HepG2 (cell line): ENCODE results near the gene RIMKLB. TPM values are rescaled to one million over a fixed set of nuclear protein-coding genes. Genes with fewer than 3 reads are reported as not detected.

Experiments
- ATAC-seq: fragments of 200-7000 bp; cut with Tn5 transposase; 3 replicates; pipeline ENCODE4 v1.9.1; 2020; ENCODE audit warnings: mild to moderate bottlenecking, moderate library complexity
- BruUV-seq: library from RNA; stranded (reverse); fragments of 400-500 nt; replicated peaks from 2 replicates; lab custom pipeline; 2021; lab: Mats Ljungman, UMichigan
- CTCF ChIA-PET: fragments of 300-600 bp; formaldehyde crosslinking; extraction: SDS; loops from one replicate; lab custom pipeline; 2021; ENCODE audit warnings: low total read pairs, inconsistent platforms, low intra/inter-chr PET ratio; lab: Yijun Ruan, JAX
- POLR2A ChIA-PET: fragments of 350-600 bp; sonication (Branson Sonifier 250); formaldehyde crosslinking; loops from one replicate; lab custom pipeline; 2020; ENCODE audit warnings: antibody characterized with exemption, inconsistent platforms; lab: Yijun Ruan, JAX
- DNase-seq: peaks from one replicate; pipeline ENCODE4 v3.0.0-alpha.2; 2015; ENCODE audit warnings: low spot score
- FAIRE-seq: peaks from 3 replicates; lab custom pipeline; 2011; peaks lifted over from hg19 to GRCh38; lab: Jason Lieb, UNC
- H2AFZ ChIP-seq: one replicate; pipeline ENCODE4 v1.6.1; 2011; ENCODE audit warnings: low read length, inconsistent platforms
- H3K27ac ChIP-seq: fragments of 300-600 bp; 3 replicates; pipeline ENCODE4 v1.8.0; 2011; ENCODE audit warnings: mixed run types, mild to moderate bottlenecking, mixed read lengths, low read length, inconsistent platforms; ENCODE audit not compliant: insufficient read depth; ENCODE audit errors: extremely low read length
- H3K27me3 ChIP-seq, 2 experiments: fragments of 200-600 bp in 1 of 2; 2 replicates in 1 of 2; 3 replicates in 1 of 2; pipeline versions ENCODE4 v1.6.0 to v1.8.0; 2011; ENCODE audit warnings: low read length in 2 of 2, mild to moderate bottlenecking in 2 of 2, moderate library complexity in 2 of 2, inconsistent platforms in 1 of 2; ENCODE audit not compliant: insufficient read depth in 2 of 2, control insufficient read depth in 1 of 2
- H3K36me3 ChIP-seq, 2 experiments: fragments of 200-600 bp in 1 of 2; replicated peaks in 1 of 2; 2 replicates in 1 of 2; 3 replicates in 1 of 2; pipeline versions ENCODE4 v1.5.1 to v1.8.0; 2011; ENCODE audit warnings: low read length in 2 of 2, inconsistent platforms in 1 of 2; ENCODE audit not compliant: insufficient read depth in 2 of 2, control insufficient read depth in 1 of 2
- H3K4me1 ChIP-seq: 2 replicates; pipeline ENCODE4 v1.5.1; 2012; ENCODE audit warnings: low read length, inconsistent platforms; ENCODE audit not compliant: insufficient read depth
- H3K4me2 ChIP-seq: 2 replicates; pipeline ENCODE4 v1.6.0; 2011; ENCODE audit warnings: low read depth, low read length, inconsistent platforms
- H3K4me3 ChIP-seq, 3 experiments: fragments of 200-600 bp in 1 of 3; sonication (generic), shearing (Covaris generic) in 1 of 3; replicated peaks in 1 of 3; 2 replicates each; pipeline ENCODE4 v1.5.1; 2011 to 2016; ENCODE audit warnings: low read length in 3 of 3, inconsistent platforms in 2 of 3, low read depth in 2 of 3, mild to moderate bottlenecking in 2 of 3, control low read depth in 1 of 3, mixed read lengths in 1 of 3; ENCODE audit not compliant: insufficient read depth in 1 of 3
- H3K79me2 ChIP-seq: one replicate; pipeline ENCODE4 v1.6.1; 2011; ENCODE audit warnings: low read length, inconsistent platforms; ENCODE audit not compliant: insufficient read depth
- H3K9ac ChIP-seq: 2 replicates; pipeline ENCODE4 v1.6.0; 2011; ENCODE audit warnings: mild to moderate bottlenecking, low read depth, low read length, inconsistent platforms; ENCODE audit not compliant: insufficient read depth
- H3K9me3 ChIP-seq: 2 replicates; pipeline ENCODE4 v1.5.1; 2012; ENCODE audit warnings: mild to moderate bottlenecking, low read length
- H4K20me1 ChIP-seq: 2 replicates; pipeline ENCODE4 v1.6.0; 2011; ENCODE audit warnings: inconsistent platforms, mild to moderate bottlenecking, low read length, moderate library complexity; ENCODE audit not compliant: insufficient read depth
- HNRNPLL ChIP-seq: fragments of 200-400 bp; formaldehyde crosslinking; IDR thresholded peaks from 2 replicates; pipeline ENCODE4 v1.6.1; 2017; ENCODE audit warnings: mild to moderate bottlenecking, low read depth, low read length; ENCODE audit not compliant: poor library complexity, severe bottlenecking
- HOXA3 ChIP-seq: sonication (generic); formaldehyde crosslinking; IDR thresholded peaks from 2 replicates; pipeline ENCODE4 v1.5.0; 2020; ENCODE audit warnings: missing genetic modification reagents
- IRX3 ChIP-seq: sonication (generic); formaldehyde crosslinking; IDR thresholded peaks from 2 replicates; pipeline ENCODE4 v1.8.1; 2023; ENCODE audit warnings: mild to moderate bottlenecking, low read depth, missing genetic modification reagents, borderline replicate concordance
- JARID2 ChIP-seq: sonication (generic); formaldehyde crosslinking; IDR thresholded peaks from 2 replicates; pipeline ENCODE4 v1.8.1; 2023; ENCODE audit warnings: missing genetic modification reagents, inconsistent platforms; ENCODE audit not compliant: insufficient replicate concordance
- KMT2B ChIP-seq: IDR thresholded peaks from 2 replicates; pipeline ENCODE4 v1.6.1; 2016; ENCODE audit warnings: missing genetic modification reagents, missing compliant biosample characterization
- NR2F2 ChIP-seq: IDR thresholded peaks from 2 replicates; pipeline ENCODE4 v1.6.1; 2012; ENCODE audit warnings: low read depth, inconsistent platforms, borderline replicate concordance
- NR3C1 ChIP-seq: sonication (generic); formaldehyde crosslinking; IDR thresholded peaks from 2 replicates; pipeline ENCODE4 v1.4.0; 2020; ENCODE audit warnings: missing genetic modification reagents
- RBM39 ChIP-seq: fragments of 200-400 bp; formaldehyde crosslinking; IDR thresholded peaks from one replicate; pipeline ENCODE4 v1.6.1; 2018; ENCODE audit warnings: antibody characterized with exemption, mild to moderate bottlenecking, low read depth, low read length; ENCODE audit not compliant: poor library complexity, severe bottlenecking
- ZNF234 ChIP-seq: sonication (generic); formaldehyde crosslinking; conservative IDR thresholded peaks from 2 replicates; pipeline ENCODE4 v1.5.1; 2020; ENCODE audit warnings: mild to moderate bottlenecking, missing genetic modification reagents
- ZNF24 ChIP-seq: fragments of 450-650 bp; IDR thresholded peaks from 2 replicates; pipeline ENCODE4 v1.6.1; 2017; ENCODE audit warnings: antibody characterized with exemption, mild to moderate bottlenecking
- ZNF282 ChIP-seq: fragments of 450-650 bp; IDR thresholded peaks from 2 replicates; pipeline ENCODE4 v1.6.1; 2018; ENCODE audit not compliant: partially characterized antibody
- ZNF556 ChIP-seq: sonication (generic); formaldehyde crosslinking; IDR thresholded peaks from 2 replicates; pipeline ENCODE4 v1.4.0; 2020; ENCODE audit warnings: mild to moderate bottlenecking, missing genetic modification reagents, borderline replicate concordance
- ZNF720 ChIP-seq: sonication (generic); formaldehyde crosslinking; IDR thresholded peaks from 2 replicates; pipeline ENCODE4 v1.4.0; 2020; ENCODE audit warnings: missing genetic modification reagents
- ZNF747 ChIP-seq: sonication (generic); formaldehyde crosslinking; IDR thresholded peaks from 2 replicates; pipeline ENCODE4 v1.8.1; 2023; ENCODE audit warnings: missing genetic modification reagents, mild to moderate bottlenecking, borderline replicate concordance
- ZNF775 ChIP-seq: sonication (generic); formaldehyde crosslinking; IDR thresholded peaks from 2 replicates; pipeline ENCODE4 v1.4.0; 2020; ENCODE audit warnings: missing genetic modification reagents, mild to moderate bottlenecking, moderate library complexity, borderline replicate concordance
- WGBS: methylation state at CpG from one replicate; pipeline ENCODE4 v1.1.6; 2017; ENCODE audit warnings: low lambda C conversion rate; 5-methylcytosine and 5-hydroxymethylcytosine counted together
- in situ Hi-C: cut with HindIII; loops from 2 replicates; pipeline ENCODE4 v1.10.0; 2017; ENCODE audit warnings: low pct_unique_long_range_greater_than_20kb; ENCODE audit not compliant: extremely low pct_ligation_motif_present
- intact Hi-C: fragments of 100-400 bp; cut with micrococcal nuclease; formaldehyde crosslinking; loops from one replicate; pipeline ENCODE4 v1.10.0; 2022; ENCODE audit not compliant: unreplicated experiment
- polyA plus RNA-seq, 8 experiments: library from polyadenylated mRNA; depleted of rRNA in 3 of 8; stranded (reverse) in 7 of 8; unstranded in 1 of 8; fragments of >200 nt; fragmentation: Illumina TruSeq in 4 of 8; extraction: Trizol in 4 of 8; gene quantifications; 2 replicates each; pipeline versions ENCODE4 v1.2.1 to v1.2.3, GENCODE V29; 2011 to 2016; ENCODE audit warnings: low read depth in 4 of 8, missing spikeins in 1 of 8, mixed read lengths in 1 of 8; ENCODE audit not compliant: insufficient read depth in 1 of 8
- total RNA-seq, 5 experiments: library from RNA; depleted of rRNA; stranded (reverse); fragments of >200 nt; fragmentation: Illumina TruSeq; extraction: Trizol; gene quantifications; 2 replicates each; pipeline ENCODE4 v1.2.3, GENCODE V29; 2016; ENCODE audit warnings: low read depth in 1 of 5
- TF ChIP-seq, protein P1 (sequence below): sonication (generic); formaldehyde crosslinking; IDR thresholded peaks from 2 replicates; pipeline ENCODE4 v1.5.1; 2020; ENCODE audit warnings: missing genetic modification reagents, mild to moderate bottlenecking, borderline replicate concordance
- TF ChIP-seq, protein P2 (sequence below): sonication (generic); formaldehyde crosslinking; IDR thresholded peaks from 2 replicates; pipeline ENCODE4 v1.5.1; 2020; ENCODE audit warnings: mild to moderate bottlenecking, moderate library complexity, missing genetic modification reagents
- TF ChIP-seq, protein P3 (sequence below): sonication (generic); formaldehyde crosslinking; IDR thresholded peaks from 2 replicates; pipeline ENCODE4 v1.5.1; 2020; ENCODE audit warnings: mild to moderate bottlenecking, missing genetic modification reagents, moderate library complexity

The RIMKLB gene
- total and polyA plus RNA-seq, 2 of the 13 experiments (the other 11 are each of a cell fraction or from before 2014, with no cell fraction given): 0.33 to 0.40 TPM

DNA sequence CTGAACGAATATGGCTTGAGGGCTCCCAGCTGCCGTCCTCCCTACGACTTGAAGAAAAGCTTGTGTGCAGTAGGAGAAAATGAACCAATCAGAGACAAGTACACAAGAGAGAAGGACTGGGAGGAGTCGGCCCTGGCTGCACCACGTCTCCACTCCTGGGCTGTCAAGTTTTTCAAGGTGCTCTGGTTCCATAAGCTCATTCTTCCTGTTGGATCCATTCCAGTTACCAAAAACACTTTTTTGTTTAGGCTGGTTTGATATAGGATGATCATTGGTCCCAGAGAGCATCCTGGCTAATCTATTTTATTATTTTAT lies 121.8 kb downstream of the RIMKLB start:
- Histone ChIP-seq H3K79me2 (no peaks in the 10 kb centered on the region), H3K27ac (no peak overlapping the region), H4K20me1 (no peaks in the 10 kb centered on the region), H3K4me1 (no peaks in the 10 kb centered on the region), H3K27me3 (peaks cover 0 to 2% of the 10 kb centered on the region in 2 experiments; a peak in 3 of 5 replicates), H3K4me2 (no peak overlapping the region), H2AFZ (no peak overlapping the region), H3K4me3 (no peak overlapping the region), H3K36me3 (no peaks in the 10 kb centered on the region), H3K9me3 (no peaks in the 10 kb centered on the region), H3K9ac (no peak overlapping the region)
- ChIA-PET POLR2A (no interaction called here), CTCF (no interaction called here)
- in situ Hi-C loops: no loop called here
- WGBS: 21% methylated on average over 5 of the region's 5 CpGs
- TF ChIP-seq KMT2B (CRISPR knock-in tag): no peak
- TF ChIP-seq ZNF556 (CRISPR knock-in tag): no peak
- no peak for TF ChIP-seq ZNF24
- no peak for TF ChIP-seq ZNF282
- no peak for TF ChIP-seq RBM39
- no peak for TF ChIP-seq HNRNPLL
- TF ChIP-seq, protein P1, sequence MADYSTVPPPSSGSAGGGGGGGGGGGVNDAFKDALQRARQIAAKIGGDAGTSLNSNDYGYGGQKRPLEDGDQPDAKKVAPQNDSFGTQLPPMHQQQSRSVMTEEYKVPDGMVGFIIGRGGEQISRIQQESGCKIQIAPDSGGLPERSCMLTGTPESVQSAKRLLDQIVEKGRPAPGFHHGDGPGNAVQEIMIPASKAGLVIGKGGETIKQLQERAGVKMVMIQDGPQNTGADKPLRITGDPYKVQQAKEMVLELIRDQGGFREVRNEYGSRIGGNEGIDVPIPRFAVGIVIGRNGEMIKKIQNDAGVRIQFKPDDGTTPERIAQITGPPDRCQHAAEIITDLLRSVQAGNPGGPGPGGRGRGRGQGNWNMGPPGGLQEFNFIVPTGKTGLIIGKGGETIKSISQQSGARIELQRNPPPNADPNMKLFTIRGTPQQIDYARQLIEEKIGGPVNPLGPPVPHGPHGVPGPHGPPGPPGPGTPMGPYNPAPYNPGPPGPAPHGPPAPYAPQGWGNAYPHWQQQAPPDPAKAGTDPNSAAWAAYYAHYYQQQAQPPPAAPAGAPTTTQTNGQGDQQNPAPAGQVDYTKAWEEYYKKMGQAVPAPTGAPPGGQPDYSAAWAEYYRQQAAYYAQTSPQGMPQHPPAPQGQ: no peak
- TF ChIP-seq ZNF720: no peak
- TF ChIP-seq, protein P2, sequence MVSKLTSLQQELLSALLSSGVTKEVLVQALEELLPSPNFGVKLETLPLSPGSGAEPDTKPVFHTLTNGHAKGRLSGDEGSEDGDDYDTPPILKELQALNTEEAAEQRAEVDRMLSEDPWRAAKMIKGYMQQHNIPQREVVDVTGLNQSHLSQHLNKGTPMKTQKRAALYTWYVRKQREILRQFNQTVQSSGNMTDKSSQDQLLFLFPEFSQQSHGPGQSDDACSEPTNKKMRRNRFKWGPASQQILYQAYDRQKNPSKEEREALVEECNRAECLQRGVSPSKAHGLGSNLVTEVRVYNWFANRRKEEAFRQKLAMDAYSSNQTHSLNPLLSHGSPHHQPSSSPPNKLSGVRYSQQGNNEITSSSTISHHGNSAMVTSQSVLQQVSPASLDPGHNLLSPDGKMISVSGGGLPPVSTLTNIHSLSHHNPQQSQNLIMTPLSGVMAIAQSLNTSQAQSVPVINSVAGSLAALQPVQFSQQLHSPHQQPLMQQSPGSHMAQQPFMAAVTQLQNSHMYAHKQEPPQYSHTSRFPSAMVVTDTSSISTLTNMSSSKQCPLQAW (CRISPR knock-in tag): no peak
- no peak for TF ChIP-seq ZNF234 (CRISPR knock-in tag)
- no peak for TF ChIP-seq ZNF747
- TF ChIP-seq NR3C1 (CRISPR knock-in tag): no peak
- no peak for TF ChIP-seq IRX3
- TF ChIP-seq JARID2 (CRISPR knock-in tag): no peak
- TF ChIP-seq, protein P3, sequence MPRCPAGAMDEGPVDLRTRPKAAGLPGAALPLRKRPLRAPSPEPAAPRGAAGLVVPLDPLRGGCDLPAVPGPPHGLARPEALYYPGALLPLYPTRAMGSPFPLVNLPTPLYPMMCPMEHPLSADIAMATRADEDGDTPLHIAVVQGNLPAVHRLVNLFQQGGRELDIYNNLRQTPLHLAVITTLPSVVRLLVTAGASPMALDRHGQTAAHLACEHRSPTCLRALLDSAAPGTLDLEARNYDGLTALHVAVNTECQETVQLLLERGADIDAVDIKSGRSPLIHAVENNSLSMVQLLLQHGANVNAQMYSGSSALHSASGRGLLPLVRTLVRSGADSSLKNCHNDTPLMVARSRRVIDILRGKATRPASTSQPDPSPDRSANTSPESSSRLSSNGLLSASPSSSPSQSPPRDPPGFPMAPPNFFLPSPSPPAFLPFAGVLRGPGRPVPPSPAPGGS: no peak
- TF ChIP-seq HOXA3: no peak
- no peak for TF ChIP-seq ZNF775
- no peak for TF ChIP-seq NR2F2
- BruUV-seq: no TSS peak
- intact Hi-C loops: no loop called here
- FAIRE-seq (no peak), DNase-seq (no peak), ATAC-seq (no peak)
